Esophagus squamous epithelium (tissue), 4 donors: ENCODE measurements around the gene KRTAP10-1.

Experiments used
- POLR2A ChIP-seq, 4 donors: fragments of 450-650 bp; IDR thresholded peaks; one replicate each; pipeline ENCODE4 v1.6.1; 2017; ENCODE audit warnings: antibody characterized with exemption in 4 of 4, mild to moderate bottlenecking in 4 of 4, moderate library complexity in 3 of 4
- TF ChIP-seq, protein P1 (sequence below), 6 experiments: fragments of 450-650 bp in 4 of 6; fragments of 200-600 bp in 2 of 6; sonication (generic) in 2 of 6; IDR thresholded peaks; one replicate each; pipeline ENCODE4 v1.5.1; 2016 to 2019; ENCODE audit warnings: antibody characterized with exemption in 6 of 6, mild to moderate bottlenecking in 4 of 6, moderate library complexity in 4 of 6

DNA sequence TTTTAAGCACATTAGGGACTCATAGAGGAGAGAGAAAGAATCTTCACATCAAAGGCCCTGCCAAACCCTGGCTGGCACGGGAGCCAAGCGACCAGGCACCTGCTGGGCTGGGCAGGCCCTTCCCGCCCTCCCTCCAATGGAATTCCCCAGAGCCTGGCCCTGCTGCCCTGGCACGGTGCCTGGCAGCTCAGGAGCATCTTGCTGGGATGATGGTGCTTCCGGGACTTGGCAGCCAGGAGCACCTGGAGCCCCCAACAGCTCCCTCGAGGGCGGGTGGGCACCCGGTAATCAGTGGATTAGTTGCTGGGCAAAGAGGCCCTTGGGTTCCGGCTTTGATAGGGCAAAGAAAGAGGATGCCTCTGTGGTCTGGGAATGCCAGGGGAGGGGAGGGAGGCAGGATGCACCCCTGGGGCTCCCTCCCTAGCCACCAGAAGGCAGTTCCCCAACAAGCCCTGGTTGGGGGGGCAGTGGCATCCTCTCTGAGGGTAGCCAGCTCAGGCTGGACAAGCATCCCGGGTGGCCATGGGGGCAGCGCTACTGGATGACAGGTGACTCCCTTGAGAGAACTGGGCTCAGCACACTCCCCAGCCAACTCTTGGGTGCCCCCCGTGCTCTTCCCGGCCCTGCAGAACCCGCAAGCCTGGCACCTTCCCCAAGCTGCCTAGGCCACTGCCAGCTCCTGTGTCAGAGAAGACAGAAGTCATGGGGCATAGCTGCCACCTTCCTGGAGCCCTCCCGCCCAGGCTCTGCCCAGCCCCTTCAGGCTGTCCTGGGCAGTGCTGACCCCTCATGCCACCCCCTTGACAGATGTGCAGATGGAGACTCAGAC, 26.4 kb downstream of the KRTAP10-1 start:
- TF ChIP-seq POLR2A (IDR thresholded peaks at IDR 0.05) = no peak
- TF ChIP-seq, protein P1, sequence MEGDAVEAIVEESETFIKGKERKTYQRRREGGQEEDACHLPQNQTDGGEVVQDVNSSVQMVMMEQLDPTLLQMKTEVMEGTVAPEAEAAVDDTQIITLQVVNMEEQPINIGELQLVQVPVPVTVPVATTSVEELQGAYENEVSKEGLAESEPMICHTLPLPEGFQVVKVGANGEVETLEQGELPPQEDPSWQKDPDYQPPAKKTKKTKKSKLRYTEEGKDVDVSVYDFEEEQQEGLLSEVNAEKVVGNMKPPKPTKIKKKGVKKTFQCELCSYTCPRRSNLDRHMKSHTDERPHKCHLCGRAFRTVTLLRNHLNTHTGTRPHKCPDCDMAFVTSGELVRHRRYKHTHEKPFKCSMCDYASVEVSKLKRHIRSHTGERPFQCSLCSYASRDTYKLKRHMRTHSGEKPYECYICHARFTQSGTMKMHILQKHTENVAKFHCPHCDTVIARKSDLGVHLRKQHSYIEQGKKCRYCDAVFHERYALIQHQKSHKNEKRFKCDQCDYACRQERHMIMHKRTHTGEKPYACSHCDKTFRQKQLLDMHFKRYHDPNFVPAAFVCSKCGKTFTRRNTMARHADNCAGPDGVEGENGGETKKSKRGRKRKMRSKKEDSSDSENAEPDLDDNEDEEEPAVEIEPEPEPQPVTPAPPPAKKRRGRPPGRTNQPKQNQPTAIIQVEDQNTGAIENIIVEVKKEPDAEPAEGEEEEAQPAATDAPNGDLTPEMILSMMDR (IDR thresholded peaks at IDR 0.05) = no peak
